Activated CD4-positive, alpha-beta T cell treated with anti-CD3 and anti-CD28 coated beads for 36 hours (primary cell): ENCODE data around the gene BCAS3. TPM values are rescaled to one million over a fixed set of nuclear protein-coding genes. Genes with fewer than 3 reads are reported as not detected.

Experiments used
- ATAC-seq: fragments of 200-7000 bp; cut with Tn5 transposase; one replicate; pipeline ENCODE4 v1.10.0; 2021; ENCODE audit warnings: mild to moderate bottlenecking, moderate library complexity
- CTCF ChIA-PET: fragments of 350-600 bp; sonication (Branson Sonifier 250); formaldehyde crosslinking; loops from one replicate; lab custom pipeline; 2021; ENCODE audit warnings: antibody characterized with exemption; lab: Charles Lee
- POLR2A ChIA-PET: fragments of 350-600 bp; sonication (Branson Sonifier 250); formaldehyde crosslinking; loops from one replicate; lab custom pipeline; 2021; ENCODE audit warnings: antibody characterized with exemption, inconsistent platforms; lab: Charles Lee
- DNase-seq: peaks from one replicate; pipeline ENCODE4 v3.0.0-alpha.2; 2020
- H3K27ac Mint-ChIP-seq: one replicate; pipeline ENCODE4 v1.8.0; 2021; ENCODE audit warnings: mixed read lengths
- H3K27me3 Mint-ChIP-seq: one replicate; pipeline ENCODE4 v1.8.0; 2021; ENCODE audit warnings: mixed read lengths
- H3K36me3 Mint-ChIP-seq: one replicate; pipeline ENCODE4 v1.8.0; 2021; ENCODE audit warnings: low read depth, mixed read lengths
- H3K4me1 Mint-ChIP-seq: one replicate; pipeline ENCODE4 v1.8.0; 2021; ENCODE audit warnings: mixed read lengths
- H3K4me3 Mint-ChIP-seq: one replicate; pipeline ENCODE4 v1.8.0; 2021; ENCODE audit warnings: mild to moderate bottlenecking, moderate library complexity, mixed read lengths
- H3K9me3 Mint-ChIP-seq: one replicate; pipeline ENCODE4 v1.8.0; 2021; ENCODE audit warnings: low read depth, mixed read lengths
- intact Hi-C, 2 experiments: fragments of 100-400 bp; cut with DNase I in 1 of 2; cut with micrococcal nuclease in 1 of 2; formaldehyde crosslinking; loops; one replicate each; pipeline versions ENCODE4 v1.14.2 to v1.15.1; 2022 to 2024; cut with DNase I, micrococcal nuclease
- total RNA-seq, 2 experiments: library from RNA; stranded (reverse); gene quantifications; one replicate each; pipeline ENCODE4 v1.2.3, GENCODE V29; 2021

Gene BCAS3
- total RNA-seq, 2 experiments from 2014 or later = 7.2 to 7.5 TPM

- H3K27me3 Mint-ChIP-seq = peaks cover 62% of the 10 kb centered on the region
- peaks cover 31% of the 10 kb centered on the region for H3K4me1 Mint-ChIP-seq
- intact Hi-C loops = loop anchor here (1.0 to 5.0 kb wide), 2 partner anchors 50 to 681 kb away; no protein-coding TSS in a partner anchor
- peak overlapping the region; percentile 19 for H3K4me3 Mint-ChIP-seq
- H3K9me3 Mint-ChIP-seq = no peaks in the 10 kb centered on the region
- H3K27ac Mint-ChIP-seq = no peak overlapping the region
- POLR2A ChIA-PET = interaction anchor here (0.6 kb wide), 1 partner anchor 17 kb away, joined by 7 read pairs; no protein-coding TSS in a partner anchor
- H3K36me3 Mint-ChIP-seq = no peaks in the 10 kb centered on the region
- DNase-seq (peak; percentile 51), ATAC-seq (no peak)
- CTCF ChIA-PET = interaction anchor here (0.6 kb wide), 1 partner anchor 1732 kb away, joined by 4 read pairs; no protein-coding TSS in a partner anchor
These were observed 725.5 kb downstream of the BCAS3 start for GRCh38 chr17:61402978-61403800.

GRCh38 chr17:61403801-61404662, 726.4 kb downstream of the BCAS3 start:
- intact Hi-C loops = loop anchor here (1.0 to 5.0 kb wide), 2 partner anchors 49 to 682 kb away; no protein-coding TSS in a partner anchor
- CTCF ChIA-PET = interaction anchor here (1.1 kb wide), 1 partner anchor 10 kb away, joined by 5 read pairs; no protein-coding TSS in a partner anchor
- Mint-ChIP-seq H3K27me3 (peaks cover 64% of the 10 kb centered on the region), H3K4me3 (peak overlapping the region; percentile 19), H3K4me1 (peaks cover 30% of the 10 kb centered on the region), H3K9me3 (no peaks in the 10 kb centered on the region), H3K27ac (no peak overlapping the region), H3K36me3 (no peaks in the 10 kb centered on the region)
- POLR2A ChIA-PET = no interaction called here
- ATAC-seq (no peak), DNase-seq (peak; percentile 37)

GRCh38 chr17:61404663-61404912, 726.9 kb downstream of the BCAS3 start:
- H3K9me3 Mint-ChIP-seq = no peaks in the 10 kb centered on the region
- intact Hi-C loops = loop anchor here in 1 of 2 experiments (5.0 kb wide), 1 partner anchor 682 kb away; no protein-coding TSS in a partner anchor
- peak overlapping the region; percentile 28 for H3K4me3 Mint-ChIP-seq
- H3K36me3 Mint-ChIP-seq = no peaks in the 10 kb centered on the region
- DNase-seq (no peak), ATAC-seq (no peak)
- H3K4me1 Mint-ChIP-seq = peaks cover 30% of the 10 kb centered on the region
- ChIA-PET POLR2A (no interaction called here), CTCF (interaction anchor here (1.1 kb wide), 1 partner anchor 10 kb away, joined by 5 read pairs; no protein-coding TSS in a partner anchor)
- H3K27ac Mint-ChIP-seq = no peak overlapping the region
- H3K27me3 Mint-ChIP-seq = peaks cover 63% of the 10 kb centered on the region

GRCh38 chr17:61404913-61405685, 727.4 kb downstream of the BCAS3 start:
- POLR2A ChIA-PET = no interaction called here
- Mint-ChIP-seq H3K27ac (no peak overlapping the region), H3K9me3 (no peaks in the 10 kb centered on the region), H3K27me3 (peaks cover 65% of the 10 kb centered on the region), H3K4me3 (peak overlapping the region; percentile 28), H3K4me1 (peaks cover 34% of the 10 kb centered on the region), H3K36me3 (no peaks in the 10 kb centered on the region)
- DNase-seq = no peak
- intact Hi-C loops = loop anchor here in 1 of 2 experiments (5.0 kb wide), 1 partner anchor 683 kb away; no protein-coding TSS in a partner anchor
- no peak for ATAC-seq
- CTCF ChIA-PET = interaction anchor here (1.1 kb wide), 1 partner anchor 11 kb away, joined by 5 read pairs; no protein-coding TSS in a partner anchor

GRCh38 chr17:61405686-61406536, 728.3 kb downstream of the BCAS3 start:
- H3K9me3 Mint-ChIP-seq = no peaks in the 10 kb centered on the region
- ChIA-PET POLR2A (no interaction called here), CTCF (no interaction called here)
- DNase-seq (no peak), ATAC-seq (no peak)
- no peak overlapping the region for H3K27ac Mint-ChIP-seq
- no peaks in the 10 kb centered on the region for H3K36me3 Mint-ChIP-seq
- H3K4me3 Mint-ChIP-seq = no peak overlapping the region
- peaks cover 38% of the 10 kb centered on the region for H3K4me1 Mint-ChIP-seq
- intact Hi-C loops = no loop called here
- H3K27me3 Mint-ChIP-seq = peaks cover 69% of the 10 kb centered on the region

GRCh38 chr17:61406537-61406845, 728.8 kb downstream of the BCAS3 start:
- no peak overlapping the region for H3K4me3 Mint-ChIP-seq
- no peaks in the 10 kb centered on the region for H3K36me3 Mint-ChIP-seq
- DNase-seq (no peak), ATAC-seq (no peak)
- H3K27ac Mint-ChIP-seq = no peak overlapping the region
- intact Hi-C loops = no loop called here
- POLR2A ChIA-PET = no interaction called here
- peaks cover 63% of the 10 kb centered on the region for H3K27me3 Mint-ChIP-seq
- peaks cover 32% of the 10 kb centered on the region for H3K4me1 Mint-ChIP-seq
- CTCF ChIA-PET = interaction anchor here (1.2 kb wide), 1 partner anchor 48 kb away, joined by 3 read pairs; no protein-coding TSS in a partner anchor
- no peaks in the 10 kb centered on the region for H3K9me3 Mint-ChIP-seq

GRCh38 chr17:61406971-61407911, 729.6 kb downstream of the BCAS3 start:
- ATAC-seq (no peak), DNase-seq (no peak)
- CTCF ChIA-PET = interaction anchor here (1.2 to 1.9 kb wide), 2 partner anchors 13 to 48 kb away, joined by 3 to 6 read pairs; no protein-coding TSS in a partner anchor
- Mint-ChIP-seq H3K4me1 (peaks cover 32% of the 10 kb centered on the region), H3K27me3 (peaks cover 60% of the 10 kb centered on the region), H3K4me3 (no peak overlapping the region), H3K9me3 (no peaks in the 10 kb centered on the region), H3K36me3 (no peaks in the 10 kb centered on the region), H3K27ac (no peak overlapping the region)
- POLR2A ChIA-PET = interaction anchor here (0.7 kb wide), 1 partner anchor 9 kb away, joined by 3 read pairs; no protein-coding TSS in a partner anchor
- intact Hi-C loops = no loop called here

- no peak for ATAC-seq
- Mint-ChIP-seq H3K9me3 (no peaks in the 10 kb centered on the region), H3K27ac (no peak overlapping the region), H3K36me3 (no peaks in the 10 kb centered on the region), H3K4me3 (peak overlapping the region; percentile 45), H3K27me3 (peaks cover 49% of the 10 kb centered on the region), H3K4me1 (peaks cover 22% of the 10 kb centered on the region)
- intact Hi-C loops = no loop called here
- ChIA-PET CTCF (interaction anchor here (0.7 to 1.9 kb wide), 6 partner anchors 12 to 688 kb away, joined by 3 to 10 read pairs (median 3); no protein-coding TSS in a partner anchor), POLR2A (no interaction called here)
- no peak for DNase-seq
These were observed 730.7 kb downstream of the BCAS3 start for GRCh38 chr17:61408151-61409041.
